Measurements from ENCODE around the gene MCM5.
"Not testable (repeated sequence)": the region's sequence is repeated elsewhere in the genome, so short reads cannot be mapped to it uniquely, and the experiment has no call there.

MCM5 gene

GRCh38 chr22:35379146-35379993 is 20.6 kb upstream of the MCM5 start:
- DNase-seq, result no peak

- DNase-seq, result no peak
Measured at GRCh38 chr22:35380013-35380412, 19.9 kb upstream of the MCM5 start.

- peak; percentile 72 for DNase-seq
Measured at GRCh38 chr22:35380537-35381423, 19.2 kb upstream of the MCM5 start, which contains the start of gene HMOX1. Gene HMOX1 (plus strand): TSS chr22:35381096. CDS start chr22:35381174, 78 bp downstream.

GRCh38 chr22:35381424-35382009 is 18.4 kb upstream of the MCM5 start:
- no peak for DNase-seq

- no peak for DNase-seq
Measured at GRCh38 chr22:35383679-35384071, 16.3 kb upstream of the MCM5 start.

GRCh38 chr22:35384527-35384926 is 15.4 kb upstream of the MCM5 start:
- DNase-seq, result no peak

GRCh38 chr22:35384975-35385588 is 14.9 kb upstream of the MCM5 start:
- no peak for DNase-seq

GRCh38 chr22:35386670-35387288 is 13.2 kb upstream of the MCM5 start:
- DNase-seq, result no peak

GRCh38 chr22:35390933-35391332 is 9.0 kb upstream of the MCM5 start:
- DNase-seq, result no peak

- no peak for DNase-seq
Measured at GRCh38 chr22:35392357-35392756, 7.6 kb upstream of the MCM5 start.

GRCh38 chr22:35393116-35394010 is 6.6 kb upstream of the MCM5 start:
- no peak for DNase-seq

GRCh38 chr22:35394011-35394312 is 6.0 kb upstream of the MCM5 start:
- DNase-seq, result no peak

- no peak for DNase-seq
Measured at GRCh38 chr22:35394810-35395563, 5.0 kb upstream of the MCM5 start.

GRCh38 chr22:35396622-35397021 is 3.3 kb upstream of the MCM5 start:
- not testable (repeated sequence) for DNase-seq

GRCh38 chr22:35397095-35397904 is 2.6 kb upstream of the MCM5 start:
- DNase-seq, result no peak

GRCh38 chr22:35398591-35398973 is 1.4 kb upstream of the MCM5 start:
- no peak for DNase-seq

GRCh38 chr22:35399114-35399677 is 744 bp upstream of the MCM5 start:
- no peak for DNase-seq

- peak; percentile 14 for DNase-seq
Measured at GRCh38 chr22:35400501-35400790, 506 bp downstream of the MCM5 start.

GRCh38 chr22:35401863-35402262 is 1.9 kb downstream of the MCM5 start:
- DNase-seq, result no peak

- no peak for DNase-seq
Measured at GRCh38 chr22:35403356-35403755, 3.4 kb downstream of the MCM5 start.

Data from NCI-H1105 treated with DMSO at 0.1 percent for 48 hours (cell line).